Activated T-helper 1 cell treated with Interleukin-2 at 50 U/mL for 16 hours (primary cell): ENCODE results near the gene MOB4.
"Not testable (repeated sequence)": the region's sequence is repeated elsewhere in the genome, so short reads cannot be mapped to it uniquely, and the experiment has no call there.

ENCODE experiments used
- DNase-seq: peaks from one replicate; pipeline ENCODE4 v3.0.0-alpha.2; 2020; ENCODE audit warnings: low read depth

Gene MOB4

GRCh38 chr2:197514754-197515153 lies 1.1 kb upstream of the MOB4 start:
- DNase-seq, result no peak

- DNase-seq, result no peak
These were observed 539 bp upstream of the MOB4 start for GRCh38 chr2:197515315-197515738.

- DNase-seq, result peak; percentile 15
These were observed 511 bp downstream of the MOB4 start for GRCh38 chr2:197516393-197516761.

- no peak for DNase-seq
These were observed 1.3 kb downstream of the MOB4 start for GRCh38 chr2:197517150-197517549.

DNA sequence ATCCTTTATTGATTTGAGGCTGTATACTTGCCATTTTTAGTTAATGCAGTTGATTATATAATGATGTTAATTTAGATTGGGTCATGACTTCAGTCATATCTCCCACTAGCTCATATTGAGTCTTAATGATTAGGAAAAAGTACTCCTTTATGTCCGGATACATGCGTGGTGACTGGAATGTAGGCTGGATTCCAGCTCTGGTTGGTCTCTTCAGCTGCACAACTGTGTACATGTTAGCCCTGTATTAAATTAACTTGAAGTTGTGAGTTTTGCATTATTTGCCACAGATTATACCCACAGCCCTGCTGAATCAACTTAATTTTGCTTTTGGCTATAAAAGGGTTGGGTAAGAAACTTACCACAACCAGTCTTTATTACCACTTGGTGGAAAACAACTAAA lies 22.5 kb downstream of the MOB4 start:
- DNase-seq, result no peak

DNA sequence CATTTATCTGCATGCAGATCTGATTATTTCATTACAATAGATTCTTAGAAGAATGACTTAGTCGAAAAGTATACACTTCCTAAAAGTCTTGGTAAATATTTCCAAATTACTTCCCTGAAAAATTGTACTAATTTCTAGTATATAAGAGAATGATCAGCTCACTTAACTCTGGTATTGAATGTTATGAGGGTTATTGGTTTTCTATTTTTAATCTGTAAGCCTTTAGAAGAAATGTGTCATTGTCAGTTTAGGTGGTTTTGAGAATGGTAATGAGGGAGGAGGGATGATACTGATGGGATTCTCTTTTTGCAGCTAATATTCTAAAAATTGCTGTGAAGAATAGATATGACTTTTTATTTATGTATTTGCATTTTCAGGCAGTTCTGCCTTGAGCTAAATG lies 23.9 kb downstream of the MOB4 start:
- no peak for DNase-seq

- no peak for DNase-seq
These were observed 27.3 kb downstream of the MOB4 start for GRCh38 chr2:197543206-197543605.

GRCh38 chr2:197547163-197547900 lies 31.5 kb downstream of the MOB4 start:
- DNase-seq, result no peak

GRCh38 chr2:197548582-197548981 lies 32.7 kb downstream of the MOB4 start:
- DNase-seq, result no peak

DNA sequence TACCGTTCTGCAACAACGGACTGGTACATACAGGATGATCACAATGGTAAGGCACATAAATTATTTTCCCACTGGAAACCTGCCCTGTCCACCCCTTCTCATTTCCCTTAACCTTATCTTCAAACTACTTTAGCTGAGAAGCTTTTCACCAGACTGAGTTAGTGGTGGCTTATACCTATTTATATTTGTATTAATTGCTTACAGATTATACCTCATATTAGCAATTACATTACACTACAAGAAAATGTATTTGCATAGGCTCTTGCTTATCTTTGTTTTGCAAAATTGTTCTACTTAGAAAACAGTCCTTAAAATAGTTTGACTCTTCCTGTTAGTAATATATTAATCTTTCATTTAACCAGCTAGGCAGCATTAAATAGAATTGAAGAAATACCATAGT lies 35.4 kb downstream of the MOB4 start:
- not testable (repeated sequence) for DNase-seq

GRCh38 chr2:197555467-197555866 lies 39.6 kb downstream of the MOB4 start:
- no peak for DNase-seq

DNA sequence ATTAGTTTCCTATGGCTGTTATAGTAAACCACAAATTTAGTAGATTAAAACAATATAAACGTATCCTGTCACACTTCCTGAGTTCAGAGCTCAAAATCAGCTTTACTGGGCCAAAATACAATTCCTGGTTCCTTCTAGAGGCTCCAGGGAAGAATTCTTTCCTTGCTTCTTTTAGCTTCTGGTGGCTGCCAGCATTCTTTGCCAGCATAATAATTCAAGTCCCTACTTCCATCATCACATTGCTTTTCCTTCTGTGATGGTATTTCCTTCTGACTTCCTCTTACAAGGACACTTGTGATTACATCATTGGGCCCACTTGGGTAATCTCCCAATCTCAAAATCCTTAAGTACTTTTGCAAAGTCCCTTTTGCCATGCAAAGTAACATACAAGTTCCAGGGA lies 40.6 kb downstream of the MOB4 start:
- no peak for DNase-seq

DNA sequence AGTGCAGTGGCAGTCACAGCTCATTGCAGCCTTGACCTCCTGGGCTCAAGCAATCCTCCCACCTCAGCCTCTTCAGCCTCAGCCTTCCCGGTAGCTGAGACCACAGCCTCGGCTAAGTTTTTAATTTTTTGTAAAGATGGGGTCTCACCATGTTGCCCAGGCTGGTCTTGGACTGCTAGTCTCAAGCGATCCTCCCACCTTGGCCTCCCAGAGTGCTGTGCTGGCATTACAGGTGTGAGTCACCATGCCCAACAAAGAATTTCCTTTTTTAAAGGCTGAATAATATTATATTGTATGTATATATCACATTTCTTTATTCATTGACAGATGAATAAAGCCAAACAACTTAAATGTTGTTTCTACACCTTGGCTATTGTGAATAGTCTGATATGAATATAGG lies 42.5 kb downstream of the MOB4 start:
- DNase-seq, result no peak

DNA sequence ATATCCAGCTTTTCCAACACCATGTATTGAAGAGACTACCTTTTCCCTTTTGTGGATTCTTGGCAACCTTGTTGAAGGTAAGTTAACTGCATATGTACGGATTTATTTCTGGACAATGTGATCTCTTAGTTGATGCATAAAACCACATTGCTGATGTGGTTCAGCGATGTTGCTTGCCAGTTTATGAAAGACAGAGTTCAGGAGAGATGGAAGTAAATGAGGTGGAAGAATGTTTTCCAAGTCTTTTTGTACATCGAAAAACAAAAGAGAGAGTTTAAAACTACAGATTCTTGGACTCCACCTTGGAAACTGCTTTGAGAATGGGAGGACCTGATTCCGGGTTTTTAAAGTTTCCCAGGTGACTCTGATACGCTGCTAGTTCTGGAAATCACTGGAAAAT lies 43.8 kb downstream of the MOB4 start:
- DNase-seq, result no peak

DNA sequence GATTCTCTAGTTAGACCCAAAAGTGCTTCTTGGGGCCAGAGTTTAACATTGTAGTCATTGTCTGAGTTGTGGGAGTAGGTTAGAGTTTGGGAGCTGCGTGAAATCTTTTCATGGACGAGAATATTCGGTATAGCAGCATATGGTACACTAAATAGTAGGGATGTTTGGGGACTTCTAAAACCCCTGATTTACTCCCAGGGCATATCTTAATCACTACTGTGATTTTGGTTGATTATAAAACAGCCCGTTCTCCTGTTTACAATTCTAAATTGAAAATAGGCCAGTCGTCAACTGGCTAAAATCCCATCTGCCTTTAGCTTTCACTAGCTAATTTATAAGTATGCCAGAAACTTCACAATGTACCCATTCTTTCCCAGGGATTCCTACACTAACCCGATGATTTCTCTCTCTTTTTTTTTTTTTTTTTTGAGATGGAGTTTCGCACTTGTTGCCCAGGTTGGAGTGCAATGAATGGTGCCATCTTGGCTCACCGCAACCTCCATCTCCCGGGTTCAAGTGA lies 44.3 kb downstream of the MOB4 start:
- DNase-seq, result no peak

DNA sequence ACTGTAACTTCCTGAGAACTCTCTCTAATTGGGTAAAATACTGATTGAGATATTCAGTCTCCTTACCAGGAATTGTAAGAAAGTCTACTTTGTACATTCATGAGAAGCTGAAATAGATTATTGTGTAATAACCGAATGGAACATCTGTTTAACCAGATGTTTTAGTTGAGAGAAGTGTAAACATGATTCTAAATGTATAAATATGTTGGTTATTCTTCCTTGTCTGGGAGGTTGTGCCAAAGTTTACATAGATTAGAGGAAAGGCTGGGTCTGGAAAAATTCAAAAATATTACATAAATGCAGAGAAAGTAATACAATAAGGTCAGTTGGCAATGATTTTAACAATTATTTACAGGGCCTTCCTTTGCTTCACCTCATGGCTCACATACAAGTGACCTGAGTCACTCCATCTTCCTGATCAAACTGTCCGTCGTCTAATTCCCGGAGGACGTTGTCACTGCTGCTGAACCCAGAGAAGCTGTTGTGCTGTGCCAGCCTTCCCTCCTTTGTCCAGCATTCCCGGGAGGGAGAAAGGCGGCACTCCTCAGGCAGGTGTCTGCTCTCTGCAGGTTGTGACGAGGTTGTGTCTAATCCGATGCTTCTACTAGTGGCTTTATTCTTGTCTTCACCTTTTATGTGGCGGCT lies 55.9 kb downstream of the MOB4 start:
- DNase-seq, result no peak

GRCh38 chr2:197573608-197574007 lies 57.7 kb downstream of the MOB4 start:
- DNase-seq, result no peak

DNA sequence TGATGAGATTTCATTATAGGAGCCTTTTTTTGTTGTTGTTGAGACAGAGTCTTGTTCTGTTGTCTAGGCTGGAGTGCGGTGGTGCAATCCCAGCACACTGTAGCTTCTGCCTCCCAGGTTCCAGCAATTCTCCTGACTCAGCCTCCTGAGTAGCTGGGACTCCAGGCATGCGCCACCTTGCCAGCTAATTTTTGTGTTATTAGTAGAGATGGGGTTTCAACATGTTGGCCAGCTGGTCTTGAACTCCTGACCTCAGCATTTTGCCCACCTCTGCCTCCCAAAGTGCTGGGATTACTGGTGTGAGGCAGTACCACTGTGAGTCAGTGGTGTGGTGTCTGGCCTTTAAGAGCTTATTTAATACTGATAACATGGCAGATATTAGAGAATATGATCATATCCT lies 60.1 kb downstream of the MOB4 start:
- no peak for DNase-seq

DNA sequence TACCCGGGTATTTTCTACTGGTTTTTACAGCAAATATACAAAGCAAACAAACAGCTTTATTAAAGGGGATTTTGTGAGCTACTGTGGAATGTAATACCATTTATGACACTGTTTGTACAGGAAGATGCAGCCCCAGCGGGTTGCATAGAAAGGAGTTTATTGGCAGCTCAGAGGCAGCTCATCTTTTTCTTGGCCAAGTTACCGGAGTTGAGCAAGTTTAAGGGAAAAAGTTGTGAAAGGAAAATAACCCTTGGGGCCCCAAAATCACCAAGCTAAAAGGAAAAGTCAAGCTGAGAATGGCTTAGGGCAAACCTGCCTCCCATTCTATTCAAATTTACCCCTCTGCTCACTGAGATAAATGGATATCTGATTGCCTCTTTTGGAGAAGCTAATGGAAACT lies 60.8 kb downstream of the MOB4 start:
- DNase-seq, result no peak

GRCh38 chr2:197577446-197577845 lies 61.6 kb downstream of the MOB4 start:
- DNase-seq, result no peak

- DNase-seq, result not testable (repeated sequence)
These were observed 62.4 kb downstream of the MOB4 start for GRCh38 chr2:197578294-197578693.

DNA sequence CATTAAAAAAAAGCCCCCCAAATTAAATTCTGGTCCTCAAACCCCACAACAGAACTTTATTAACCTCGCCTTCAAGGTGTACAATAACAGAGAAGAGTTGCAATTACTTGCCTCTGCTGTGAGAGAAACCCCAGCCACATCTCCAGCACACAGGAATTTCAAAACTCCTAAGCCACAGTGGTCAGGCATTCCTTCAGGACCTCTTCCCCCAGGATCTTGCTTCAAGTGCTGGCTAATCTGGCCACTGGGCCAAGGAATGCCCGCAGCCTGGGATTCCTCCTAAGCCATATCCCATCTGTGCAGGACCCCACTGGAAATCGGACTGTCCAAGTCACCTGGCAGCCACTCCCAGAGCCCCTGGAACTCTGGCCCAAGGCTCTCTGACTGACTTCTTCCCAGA lies 64.3 kb downstream of the MOB4 start:
- not testable (repeated sequence) for DNase-seq

- not testable (repeated sequence) for DNase-seq
These were observed 71.4 kb downstream of the MOB4 start for GRCh38 chr2:197587255-197587654.
